Heart left ventricle (tissue), 16 donors: ENCODE results near the gene ZNF664. TPM values are rescaled to one million over a fixed set of nuclear protein-coding genes. Genes with fewer than 3 reads are reported as not detected.
A peak's percentile ranks its signal among the peaks of the same experiment; 100 is the strongest.

Experiments
- ATAC-seq, 4 donors: fragments of 200-7000 bp; cut with Tn5 transposase; one replicate each; pipeline ENCODE4 v1.9.1; 2020 to 2022; ENCODE audit warnings: moderate library complexity in 4 of 4, mild to moderate bottlenecking in 3 of 4, moderate number of reproducible peaks in 1 of 4
- DNase-seq, 5 donors: peaks; one replicate each; pipeline ENCODE4 v3.0.0-alpha.2; 2020
- H3K27ac ChIP-seq, 12 donors: fragments of 200-600 bp; sonication (generic) in 4 of 12; one replicate each; pipeline versions ENCODE4 v1.5.0 to v1.8.0; 2016 to 2022; ENCODE audit warnings: mild to moderate bottlenecking in 2 of 12
- H3K27me3 ChIP-seq, 9 donors: fragments of 200-600 bp; sonication (generic) in 2 of 9; one replicate each; pipeline versions ENCODE4 v1.5.1 to v1.8.0; 2016 to 2022; ENCODE audit warnings: mild to moderate bottlenecking in 3 of 9
- H3K36me3 ChIP-seq, 9 donors: fragments of 200-600 bp; sonication (generic) in 2 of 9; one replicate each; pipeline versions ENCODE4 v1.5.0 to v1.8.0; 2018 to 2022; ENCODE audit warnings: mild to moderate bottlenecking in 2 of 9
- H3K4me1 ChIP-seq, 12 donors: fragments of 200-600 bp; sonication (generic) in 4 of 12; one replicate each; pipeline versions ENCODE4 v1.5.0 to v1.8.0; 2016 to 2022; ENCODE audit warnings: mild to moderate bottlenecking in 3 of 12
- H3K4me3 ChIP-seq, 12 donors: fragments of 200-600 bp; sonication (generic) in 4 of 12; one replicate each; pipeline versions ENCODE4 v1.5.0 to v1.8.0; 2017 to 2022; ENCODE audit warnings: mild to moderate bottlenecking in 9 of 12, moderate library complexity in 4 of 12
- H3K9me3 ChIP-seq, 12 donors: fragments of 200-600 bp; sonication (generic) in 4 of 12; one replicate each; pipeline versions ENCODE4 v1.5.0 to v1.8.0; 2016 to 2022; ENCODE audit warnings: mild to moderate bottlenecking in 1 of 12
- CTCF ChIP-seq, 12 donors: fragments of 200-600 bp; sonication (generic) in 4 of 12; IDR thresholded peaks; one replicate each; pipeline versions ENCODE4 v1.5.0 to v1.8.0; 2018 to 2022; ENCODE audit warnings: antibody characterized with exemption in 12 of 12, mild to moderate bottlenecking in 5 of 12
- POLR2A ChIP-seq, 2 donors: fragments of 450-650 bp; IDR thresholded peaks; one replicate each; pipeline ENCODE4 v1.6.1; 2017; ENCODE audit warnings: antibody characterized with exemption in 2 of 2, mild to moderate bottlenecking in 2 of 2, moderate library complexity in 2 of 2
- WGBS, 4 donors: extraction: QIAGEN DNeasy Blood & Tissue Kit in 2 of 4; methylation state at CpG; one replicate each; pipeline versions ENCODE4 v1.1.5 to v1.1.7; 2013 to 2018; 5-methylcytosine and 5-hydroxymethylcytosine counted together
- intact Hi-C, 10 donors: fragments of 100-400 bp; cut with DNase I; formaldehyde crosslinking; loops; one replicate each; pipeline versions ENCODE4 v1.11.1 to v1.14.2; 2022
- polyA plus RNA-seq, 2 donors: library from polyadenylated mRNA; stranded (reverse); fragments of 200-250 nt; gene quantifications; one replicate each; pipeline ENCODE4 v1.2.3, GENCODE V29; 2013
- total RNA-seq, 9 donors: library from RNA; depleted of rRNA in 2 of 9; stranded (reverse); fragments of >200 nt in 2 of 9; fragmentation: NEBNext Ultra II Directional in 3 of 9; extraction: Animal tissue kit (Norgen Biotek cat#: 25700) in 3 of 9; gene quantifications; one replicate each; pipeline versions ENCODE4 v1.1.0 to v1.2.4, GENCODE V29; 2016 to 2023
- donor health status: ischemic (EF 13 %, LVEDD 7.1; RV severe dilation, severe dysfunction).
- donor health status: healthy with polysubstance abuse.
- donor health status: DM: no; HTN: yes; CAD: no.
- donor health status: DM: no; HTN: no; CAD: no.
- donor health status: ischemic (EF 25% LVEDD 6.9; RV normal size, moderate dysfunction).
- donor health status: ischemic (EF 25% LVEDD 5.7; RV mildly dilated, moderate dysfunction).
- donor health status: healthy.
- donor health status: DM: yes; HTN: yes; CAD: no.
- donor health status: ischemic (EF 35%, LVEDD 5.7; RV mildly dilated, moderate dysfunction).
- donor health status: nonischemic (EF 11% LVEDD 7.7; RV severe dilation, severe dysfunction).
- donor health status: DM: yes; HTN: yes; CAD: no.
- donor health status: PGD.
- donor health status: ischemic (EF 29% LVEDD 5.4; RV normal size, mild dysfunction).
- donor health status: nonischemic (EF 23%, LVEDD 6.1; RV moderate dilation, normal function).

ZNF664 gene
- total and polyA plus RNA-seq, 11 donors = 43.1 to 104 (median 73.3) TPM

GRCh38 chr12:123956249-123956648 is 16.8 kb upstream of the ZNF664 start:
- H3K27ac ChIP-seq = peak overlapping the region in 1 of 12 donors; percentile 20
- no peak for TF ChIP-seq POLR2A (IDR thresholded peaks at IDR 0.05)
- TF ChIP-seq CTCF (IDR thresholded peaks at IDR 0.05) = no peak
- H3K4me1 ChIP-seq = peaks cover 0 to 54% (median 23%) of the 10 kb centered on the region in 12 donors
- no peaks in the 10 kb centered on the region for H3K27me3 ChIP-seq
- intact Hi-C loops = no loop called here
- no peaks in the 10 kb centered on the region for H3K9me3 ChIP-seq
- peaks cover 0 to 2% (median 0%) of the 10 kb centered on the region in 9 donors for H3K36me3 ChIP-seq
- WGBS, 4 donors = 89 to 94% (median 92%) methylated on average over 9 of the region's 9 CpGs
- DNase-seq = no peak
- no peak for ATAC-seq
- H3K4me3 ChIP-seq = no peak overlapping the region

DNA sequence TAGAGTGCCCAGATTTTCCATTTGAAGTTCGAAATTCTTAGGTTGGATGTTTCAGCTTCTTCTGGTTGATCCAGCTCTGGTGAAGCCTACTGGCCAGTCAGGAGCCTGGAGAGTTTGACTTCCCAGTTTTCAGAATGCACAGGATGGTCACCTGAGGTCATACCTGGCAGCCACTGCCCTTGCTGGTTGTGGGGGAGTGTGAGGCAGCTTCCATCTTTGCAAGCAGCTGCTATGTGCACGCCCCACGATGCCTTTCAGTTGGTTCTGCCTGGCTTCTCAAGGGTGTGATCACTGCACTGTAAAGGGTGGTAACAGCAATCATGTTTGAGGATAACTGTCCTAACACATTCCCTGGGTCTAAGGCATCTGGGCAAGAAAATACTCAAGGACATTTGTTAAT is 15.8 kb upstream of the ZNF664 start:
- 84 to 90% (median 89%) methylated on average over 3 of the region's 3 CpGs for WGBS, 4 donors
- no peak for ATAC-seq
- H3K4me3 ChIP-seq = no peak overlapping the region

GRCh38 chr12:123958462-123958861 is 14.6 kb upstream of the ZNF664 start:
- ATAC-seq = peak; percentile 87 to 91 (median 87)
- Histone ChIP-seq H3K4me3 (no peak overlapping the region), H3K27me3 (no peaks in the 10 kb centered on the region), H3K4me1 (peaks cover 0 to 58% (median 14%) of the 10 kb centered on the region in 12 donors), H3K36me3 (peaks cover 0 to 2% (median 0%) of the 10 kb centered on the region in 9 donors), H3K9me3 (no peaks in the 10 kb centered on the region), H3K27ac (peak overlapping the region; percentile 9 to 73 (median 58))
- 56 to 73% (median 69%) methylated on average over 8 of the region's 8 CpGs for WGBS, 4 donors
- DNase-seq = peak in 3 of 5 donors; percentile 38 to 75 (median 57)
- intact Hi-C loops = no loop called here
- TF ChIP-seq POLR2A (IDR thresholded peaks at IDR 0.05) (no peak), CTCF (IDR thresholded peaks at IDR 0.05) (no peak)

More for the DNA sequence above, 15.8 kb upstream of the ZNF664 start:
- Histone ChIP-seq H3K36me3 (peaks cover 0 to 2% (median 0%) of the 10 kb centered on the region in 9 donors), H3K4me1 (peaks cover 0 to 54% (median 20%) of the 10 kb centered on the region in 12 donors), H3K9me3 (no peaks in the 10 kb centered on the region), H3K27me3 (no peaks in the 10 kb centered on the region), H3K27ac (peak overlapping the region in 1 of 12 donors; percentile 20)
- intact Hi-C loops = no loop called here
- no peak for DNase-seq
- TF ChIP-seq POLR2A (IDR thresholded peaks at IDR 0.05) = no peak
- no peak for TF ChIP-seq CTCF (IDR thresholded peaks at IDR 0.05)

DNA sequence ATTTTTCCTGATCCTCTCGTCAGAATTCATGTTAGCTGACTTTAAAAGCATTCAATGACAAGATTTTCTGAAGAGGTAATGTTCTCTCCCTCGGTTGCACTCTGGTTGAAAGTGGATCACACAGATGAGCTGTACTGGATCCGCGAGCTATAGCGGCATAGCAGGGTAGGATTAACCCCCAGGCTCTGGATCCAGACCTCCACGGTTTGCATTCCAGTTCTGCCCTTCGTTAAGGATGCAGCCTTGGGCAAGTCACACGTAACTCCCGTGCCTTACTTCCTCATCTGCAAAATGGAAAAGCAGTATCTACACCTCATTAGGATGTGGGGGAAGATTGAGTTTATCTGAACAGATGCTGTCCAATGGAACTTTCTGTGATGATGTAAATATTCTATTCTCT is 14.1 kb upstream of the ZNF664 start:
- no peaks in the 10 kb centered on the region for H3K9me3 ChIP-seq
- DNase-seq (no peak), ATAC-seq (no peak)
- H3K27me3 ChIP-seq = no peaks in the 10 kb centered on the region
- WGBS, 4 donors = 81 to 84% (median 84%) methylated on average over 9 of the region's 9 CpGs
- intact Hi-C loops = no loop called here
- H3K4me1 ChIP-seq = peaks cover 0 to 56% (median 12%) of the 10 kb centered on the region in 12 donors
- TF ChIP-seq CTCF (IDR thresholded peaks at IDR 0.05) = no peak
- no peak for TF ChIP-seq POLR2A (IDR thresholded peaks at IDR 0.05)
- H3K36me3 ChIP-seq = peaks cover 0 to 2% (median 0%) of the 10 kb centered on the region in 9 donors
- H3K27ac ChIP-seq = peak overlapping the region in 11 of 12 donors; percentile 15 to 73 (median 59)
- H3K4me3 ChIP-seq = no peak overlapping the region
